B cell (primary cell): ENCODE data around the gene KCNQ2.

Source experiments
- CTCF ChIP-seq: fragments of 200-600 bp; IDR thresholded peaks from one replicate; pipeline ENCODE4 v1.8.0; 2022; ENCODE audit warnings: antibody characterized with exemption, mild to moderate bottlenecking
- EZH2 ChIP-seq: IDR thresholded peaks from 2 replicates; pipeline ENCODE4 v1.6.1; 2012; ENCODE audit warnings: borderline replicate concordance, low read depth, mild to moderate bottlenecking, moderate library complexity, low read length; ENCODE audit not compliant: insufficient read depth, poor library complexity, severe bottlenecking

DNA sequence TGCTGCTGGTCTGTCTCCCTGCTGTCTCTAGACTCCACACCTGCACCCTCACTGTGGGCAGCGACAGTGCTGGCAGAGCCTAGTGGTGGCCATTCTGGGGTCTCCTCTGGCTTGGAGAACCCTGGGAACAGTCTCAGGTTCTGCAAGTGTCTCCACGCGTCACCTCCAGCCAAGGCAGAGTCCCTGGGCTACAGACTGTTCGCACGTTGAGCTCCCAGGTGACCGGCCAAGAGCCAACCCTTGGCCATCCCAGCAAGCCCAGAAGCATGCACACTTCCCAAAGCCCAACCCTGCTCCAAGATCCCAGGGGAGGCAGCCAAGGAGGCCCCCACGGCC lies 21.6 kb upstream of the KCNQ2 start:
- no peak for TF ChIP-seq CTCF
- TF ChIP-seq EZH2 = no peak
